Erythroblast (primary cell): ENCODE measurements around the gene ITIH1.

Source experiments
- GATA1 ChIP-seq: IDR thresholded peaks from 2 replicates; pipeline ENCODE4 v1.6.1; 2011; ENCODE audit warnings: low read depth, mild to moderate bottlenecking, control low read depth, low read length, moderate library complexity
- POLR2A ChIP-seq: IDR thresholded peaks from 2 replicates; pipeline ENCODE4 v1.6.1; 2011; ENCODE audit warnings: mild to moderate bottlenecking, low read length

DNA sequence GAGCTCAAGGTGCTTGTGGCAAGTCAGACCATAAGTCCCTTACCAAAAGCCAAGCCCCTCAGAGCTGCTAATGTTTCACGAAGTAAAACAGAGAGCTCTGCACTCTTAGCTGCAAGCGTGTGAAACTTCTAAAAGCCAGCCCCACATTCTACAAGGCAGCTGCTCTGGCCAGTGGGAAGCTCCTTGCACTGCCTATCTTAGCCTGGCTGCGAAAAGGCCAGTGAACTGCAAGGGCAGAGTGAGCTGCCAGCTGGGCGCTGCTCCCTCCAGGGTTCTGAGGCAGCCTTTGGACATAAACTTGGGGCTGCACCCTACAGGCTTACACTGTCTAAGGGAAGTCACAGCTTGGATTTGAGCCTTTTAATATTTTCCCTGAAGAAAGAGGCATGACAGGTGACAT is 59.6 kb downstream of the ITIH1 start:
- TF ChIP-seq POLR2A (no peak), GATA1 (no peak)
